SJSA1 (cell line): ENCODE data around the gene HTT. TPM values are rescaled to one million over a fixed set of nuclear protein-coding genes. Genes with fewer than 3 reads are reported as not detected.
"Not testable (repeated sequence)": the region's sequence is repeated elsewhere in the genome, so short reads cannot be mapped to it uniquely, and the experiment has no call there.

Experiments used
- DNase-seq, 2 experiments: peaks; one replicate each; pipeline ENCODE4 v3.0.0-alpha.2; 2015 to 2020; ENCODE audit warnings: low spot score in 2 of 2, low read depth in 1 of 2
- H3K27ac ChIP-seq: fragments of 250-450 bp; sonication (Bioruptor Pico); 2 replicates; pipeline ENCODE4 v1.5.1; 2020; ENCODE audit warnings: mild to moderate bottlenecking, moderate library complexity
- H3K27me3 ChIP-seq: fragments of 250-450 bp; sonication (Bioruptor Pico); replicated peaks from 2 replicates; pipeline ENCODE4 v1.5.1; 2020; ENCODE audit warnings: mild to moderate bottlenecking, moderate library complexity
- H3K36me3 ChIP-seq: fragments of 250-450 bp; sonication (Bioruptor Pico); 2 replicates; pipeline ENCODE4 v1.5.1; 2020; ENCODE audit warnings: mild to moderate bottlenecking
- H3K4me1 ChIP-seq: fragments of 250-450 bp; sonication (Bioruptor Pico); replicated peaks from 2 replicates; pipeline ENCODE4 v1.6.1; 2021; ENCODE audit warnings: mild to moderate bottlenecking
- H3K4me3 ChIP-seq: fragments of 250-450 bp; sonication (Bioruptor Pico); 2 replicates; pipeline ENCODE4 v1.5.1; 2020; ENCODE audit warnings: mild to moderate bottlenecking
- H3K9me3 ChIP-seq: fragments of 250-450 bp; sonication (Bioruptor Pico); replicated peaks from 2 replicates; pipeline ENCODE4 v1.5.1; 2020; ENCODE audit warnings: mild to moderate bottlenecking
- total RNA-seq: library from RNA; depleted of rRNA; stranded (reverse); fragments of >200 nt; shearing (Covaris generic); gene quantifications from 2 replicates; pipeline ENCODE4 v1.2.3, GENCODE V29; 2014

The HTT gene
- total RNA-seq, 1 experiment from 2014 or later, result 12.6 TPM

DNA sequence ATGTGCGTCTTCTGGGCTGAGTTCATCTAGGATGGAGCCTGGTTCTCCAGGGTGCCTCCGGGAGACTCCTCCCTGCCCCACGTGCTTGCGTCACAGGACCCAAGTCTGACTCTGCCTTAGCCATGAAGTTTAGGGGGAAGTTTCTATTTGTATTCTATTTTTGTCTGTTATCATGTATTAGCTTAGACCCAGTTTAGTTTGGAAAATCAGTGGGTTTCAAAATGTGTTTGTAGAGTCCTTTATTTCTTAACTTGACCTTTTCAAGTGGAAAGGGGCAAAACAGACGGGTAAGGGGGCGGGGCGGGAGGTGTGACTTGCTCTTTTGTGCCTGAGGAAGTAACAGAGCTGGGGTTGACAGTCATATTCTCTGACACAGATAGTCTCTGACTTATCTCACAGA is 86.0 kb downstream of the HTT start:
- Histone ChIP-seq H3K4me1 (no peaks in the 10 kb centered on the region), H3K9me3 (no peaks in the 10 kb centered on the region), H3K36me3 (peaks cover 4% of the 10 kb centered on the region; the same call in 1 of the 2 replicates), H3K4me3 (no peak overlapping the region), H3K27me3 (no peaks in the 10 kb centered on the region), H3K27ac (no peak overlapping the region)
- DNase-seq, result no peak

DNA sequence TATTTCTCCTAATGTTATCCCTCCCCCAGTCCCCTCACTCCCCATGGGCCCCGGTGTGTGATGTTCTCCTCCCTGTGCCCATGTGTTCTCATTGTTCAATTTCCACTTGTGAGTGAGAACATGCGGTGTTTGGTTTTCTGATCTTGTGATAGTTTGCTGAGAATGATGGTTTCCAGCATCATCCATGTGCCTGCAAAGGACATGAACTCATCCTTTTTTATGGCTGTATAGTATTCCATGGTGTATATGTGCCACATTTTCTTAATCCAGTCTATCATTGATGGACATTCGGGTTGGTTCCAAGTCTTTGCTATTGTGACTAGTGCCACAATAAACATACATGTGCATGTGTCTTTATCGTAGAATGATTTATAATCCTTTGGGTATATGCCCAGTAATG is 86.6 kb downstream of the HTT start:
- not testable (repeated sequence) for H3K4me3 ChIP-seq, H3K4me1 ChIP-seq, H3K27me3 ChIP-seq, H3K9me3 ChIP-seq, H3K27ac ChIP-seq, H3K36me3 ChIP-seq, DNase-seq

GRCh38 chr4:3166434-3166833 is 92.0 kb downstream of the HTT start:
- not testable (repeated sequence) for H3K4me1 ChIP-seq, H3K36me3 ChIP-seq, H3K27me3 ChIP-seq, H3K27ac ChIP-seq, H3K4me3 ChIP-seq, DNase-seq, H3K9me3 ChIP-seq

GRCh38 chr4:3168029-3168428 is 93.5 kb downstream of the HTT start:
- no peak for DNase-seq
- no peak overlapping the region for H3K27ac ChIP-seq

GRCh38 chr4:3174371-3175338 is 100.2 kb downstream of the HTT start:
- H3K4me1 ChIP-seq, result no peaks in the 10 kb centered on the region
- no peak overlapping the region for H3K4me3 ChIP-seq
- H3K9me3 ChIP-seq, result no peaks in the 10 kb centered on the region
- no peak overlapping the region for H3K27ac ChIP-seq
- no peaks in the 10 kb centered on the region for H3K27me3 ChIP-seq
- no peak for DNase-seq
- H3K36me3 ChIP-seq, result no peaks in the 10 kb centered on the region

More at GRCh38 chr4:3168029-3168428, 93.5 kb downstream of the HTT start:
- no peaks in the 10 kb centered on the region for H3K27me3 ChIP-seq
- no peaks in the 10 kb centered on the region for H3K4me1 ChIP-seq
- no peak overlapping the region for H3K4me3 ChIP-seq
- H3K9me3 ChIP-seq, result no peaks in the 10 kb centered on the region
- H3K36me3 ChIP-seq, result no peaks in the 10 kb centered on the region

DNA sequence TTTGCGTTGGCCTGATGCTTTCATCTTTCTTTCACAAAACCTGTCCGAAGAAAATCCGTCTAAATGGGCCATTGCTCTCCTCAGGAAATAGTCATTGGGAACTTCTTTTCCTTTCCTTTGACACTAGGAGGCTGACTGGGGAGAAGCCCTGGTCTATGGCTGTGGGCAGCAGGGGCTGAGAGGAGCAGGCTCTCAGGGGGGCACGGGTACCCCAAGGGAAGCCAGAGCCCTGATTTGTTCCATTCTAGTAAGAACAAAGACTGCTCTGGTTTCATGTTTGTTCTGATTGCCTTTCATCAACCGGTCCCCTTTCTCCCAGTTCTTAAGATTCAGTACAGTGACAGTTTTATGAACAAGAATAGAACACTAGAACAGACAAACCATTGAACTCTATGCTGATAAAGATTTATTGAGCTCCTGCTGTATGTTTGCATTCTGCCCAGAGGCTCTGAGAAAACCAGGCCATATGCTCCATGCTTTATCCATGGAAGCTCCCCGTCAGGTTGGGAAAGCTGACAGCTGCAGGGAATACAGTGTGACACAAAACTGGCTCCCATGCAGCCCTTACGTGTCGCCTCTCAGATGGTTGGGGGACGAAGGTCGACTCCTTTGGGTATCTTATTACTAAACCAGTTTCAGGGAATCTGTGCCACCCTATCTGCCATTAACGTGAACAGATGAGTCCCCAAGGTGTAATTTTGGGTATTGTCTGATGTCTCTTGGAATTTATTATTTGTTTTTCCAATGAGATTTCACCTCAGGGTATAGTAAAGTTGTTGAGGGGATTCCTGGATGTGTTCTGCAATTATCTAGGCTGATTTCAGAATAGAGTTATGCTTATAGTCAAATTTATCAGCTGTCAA is 102.1 kb downstream of the HTT start:
- Histone ChIP-seq H3K36me3 (no peaks in the 10 kb centered on the region), H3K27me3 (no peaks in the 10 kb centered on the region), H3K27ac (no peak overlapping the region), H3K4me1 (no peaks in the 10 kb centered on the region), H3K4me3 (no peak overlapping the region), H3K9me3 (no peaks in the 10 kb centered on the region)
- DNase-seq, result no peak

GRCh38 chr4:3177426-3177825 is 102.9 kb downstream of the HTT start:
- Histone ChIP-seq H3K36me3 (0 out of 2 replicates have a peak, but pooled peaks cover 2% of the 10 kb centered on the region), H3K9me3 (no peaks in the 10 kb centered on the region), H3K27me3 (no peaks in the 10 kb centered on the region), H3K4me1 (no peaks in the 10 kb centered on the region), H3K27ac (no peak overlapping the region), H3K4me3 (no peak overlapping the region)
- no peak for DNase-seq

GRCh38 chr4:3177905-3178304 is 103.4 kb downstream of the HTT start:
- Histone ChIP-seq H3K4me3 (no peak overlapping the region), H3K9me3 (no peaks in the 10 kb centered on the region), H3K27ac (no peak overlapping the region), H3K4me1 (no peaks in the 10 kb centered on the region), H3K27me3 (no peaks in the 10 kb centered on the region), H3K36me3 (0 out of 2 replicates have a peak, but pooled peaks cover 3% of the 10 kb centered on the region)
- no peak for DNase-seq

GRCh38 chr4:3178351-3178750 is 103.9 kb downstream of the HTT start:
- DNase-seq, result no peak
- Histone ChIP-seq H3K9me3 (no peaks in the 10 kb centered on the region), H3K27ac (no peak overlapping the region), H3K4me3 (no peak overlapping the region), H3K27me3 (no peaks in the 10 kb centered on the region), H3K36me3 (0 out of 2 replicates have a peak, but pooled peaks cover 3% of the 10 kb centered on the region), H3K4me1 (no peaks in the 10 kb centered on the region)

GRCh38 chr4:3179126-3179706 is 104.7 kb downstream of the HTT start:
- Histone ChIP-seq H3K9me3 (no peaks in the 10 kb centered on the region), H3K27me3 (no peaks in the 10 kb centered on the region), H3K36me3 (0 out of 2 replicates have a peak, but pooled peaks cover 3% of the 10 kb centered on the region), H3K4me3 (no peak overlapping the region), H3K4me1 (no peaks in the 10 kb centered on the region), H3K27ac (no peak overlapping the region)
- no peak for DNase-seq

DNA sequence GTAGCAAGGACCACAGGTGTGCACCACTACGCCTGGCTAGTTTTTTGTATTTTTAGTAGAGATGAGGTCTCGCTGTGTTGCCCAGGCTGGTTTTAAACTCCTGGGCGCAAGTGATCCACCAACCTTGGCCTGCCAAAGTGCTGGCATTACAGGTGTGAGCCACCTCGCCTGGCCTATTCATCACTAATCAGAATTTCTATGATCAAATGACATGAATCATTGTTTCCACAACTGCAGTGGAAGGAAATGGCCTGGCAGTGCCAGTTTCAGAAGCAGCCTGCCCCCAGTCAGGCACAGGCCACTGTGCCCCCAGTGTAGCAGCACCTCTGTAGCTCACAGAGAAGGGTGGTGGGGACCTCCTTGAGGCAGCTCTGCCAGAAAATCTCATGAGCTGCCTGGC is 108.5 kb downstream of the HTT start:
- DNase-seq, result no peak
- Histone ChIP-seq H3K4me3 (no peak overlapping the region), H3K27ac (no peak overlapping the region), H3K27me3 (no peaks in the 10 kb centered on the region), H3K36me3 (0 out of 2 replicates have a peak, but pooled peaks cover 3% of the 10 kb centered on the region), H3K9me3 (no peaks in the 10 kb centered on the region), H3K4me1 (no peaks in the 10 kb centered on the region)

GRCh38 chr4:3184725-3185124 is 110.2 kb downstream of the HTT start:
- no peak overlapping the region for H3K4me3 ChIP-seq
- peaks cover 8% of the 10 kb centered on the region; the same call in 1 of the 2 replicates for H3K36me3 ChIP-seq
- H3K27ac ChIP-seq, result no peak overlapping the region
- H3K27me3 ChIP-seq, result no peaks in the 10 kb centered on the region
- H3K9me3 ChIP-seq, result no peaks in the 10 kb centered on the region
- no peaks in the 10 kb centered on the region for H3K4me1 ChIP-seq
- no peak for DNase-seq

DNA sequence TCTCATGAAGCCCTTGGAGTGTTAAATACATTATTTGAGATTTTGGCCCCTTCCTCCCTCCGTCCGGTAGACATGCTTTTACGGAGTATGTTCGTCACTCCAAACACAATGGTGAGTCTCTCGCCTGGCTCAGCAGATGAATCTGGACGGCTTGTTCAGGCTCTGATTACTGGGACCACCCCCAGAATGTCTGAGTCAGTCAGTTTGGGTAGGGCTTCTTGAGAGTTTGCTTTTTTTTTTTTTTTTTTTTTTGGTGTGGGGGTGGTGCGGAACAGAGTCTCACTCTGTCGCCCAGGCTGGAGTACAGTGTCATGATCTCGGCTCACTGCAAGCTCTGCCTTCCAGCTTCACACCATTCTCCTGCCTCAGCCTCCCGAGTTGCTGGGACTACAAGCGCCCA is 112.1 kb downstream of the HTT start:
- DNase-seq, result no peak
- Histone ChIP-seq H3K4me1 (no peaks in the 10 kb centered on the region), H3K27me3 (no peaks in the 10 kb centered on the region), H3K36me3 (peaks cover 8% of the 10 kb centered on the region; the same call in 1 of the 2 replicates), H3K9me3 (no peaks in the 10 kb centered on the region), H3K27ac (no peak overlapping the region), H3K4me3 (no peak overlapping the region)
